OCI-LY3 (cell line): ENCODE results near the gene ORM1.

ENCODE experiments used
- H2AFZ ChIP-seq: fragments of 200-600, 300-600 bp; shearing (Covaris generic); 2 replicates; pipeline ENCODE4 v1.6.0; 2014; ENCODE audit warnings: antibody characterized with exemption, low read depth, low read length
- H3K27ac ChIP-seq: fragments of 200-600, 300-600 bp; sonication (generic); 2 replicates; pipeline ENCODE4 v1.5.1; 2014; ENCODE audit warnings: mild to moderate bottlenecking, low read length, moderate library complexity, mixed read lengths
- H3K27me3 ChIP-seq: fragments of 200-600, 300-600 bp; sonication (generic); 2 replicates; pipeline ENCODE4 v1.6.1; 2014; ENCODE audit warnings: low read depth, low read length, mixed read lengths
- H3K36me3 ChIP-seq: fragments of 200-600, 300-600 bp; sonication (generic); replicated peaks from 2 replicates; pipeline ENCODE3; 2014; ENCODE audit warnings: low read depth, low read length, mixed read lengths
- H3K4me1 ChIP-seq: fragments of 300-600, 200-600 bp; sonication (generic); 2 replicates; pipeline ENCODE4 v1.6.1; 2014; ENCODE audit warnings: low read length, mixed read lengths
- H3K4me2 ChIP-seq: fragments of 200-600, 300-600 bp; sonication (generic); 2 replicates; pipeline ENCODE4 v1.6.1; 2014; ENCODE audit warnings: low read length, mixed read lengths
- H3K4me3 ChIP-seq: fragments of 300-600, 200-600 bp; sonication (generic); 2 replicates; pipeline ENCODE4 v1.5.1; 2014; ENCODE audit warnings: antibody characterized with exemption, mild to moderate bottlenecking, low read length, moderate library complexity
- H3K79me2 ChIP-seq: fragments of 300-600, 200-600 bp; shearing (Covaris generic); 2 replicates; pipeline ENCODE4 v1.6.1; 2014; ENCODE audit warnings: mild to moderate bottlenecking, low read length, mixed read lengths
- H3K9ac ChIP-seq: fragments of 300-600, 200-600 bp; shearing (Covaris generic); 2 replicates; pipeline ENCODE4 v1.6.0; 2014; ENCODE audit warnings: mild to moderate bottlenecking, low read length, moderate library complexity
- H3K9me3 ChIP-seq: fragments of 200-600, 300-600 bp; shearing (Covaris generic); 2 replicates; pipeline ENCODE4 v1.6.1; 2014; ENCODE audit warnings: low read length, mixed read lengths; ENCODE audit not compliant: insufficient read depth
- H4K20me1 ChIP-seq: fragments of 200-600, 300-600 bp; sonication (generic); 2 replicates; pipeline ENCODE4 v1.6.1; 2016; ENCODE audit warnings: low read length, mixed read lengths; ENCODE audit not compliant: insufficient read depth
- EZH2phosphoT487 ChIP-seq: fragments of 200-600 bp; shearing (Covaris generic); IDR thresholded peaks from 2 replicates; pipeline ENCODE4 v1.6.1; 2018; ENCODE audit warnings: antibody characterized with exemption, mixed run types, low read depth
- TF ChIP-seq, protein P1 (sequence below): fragments of 200-600, 300-600 bp; sonication (generic); IDR thresholded peaks from 2 replicates; pipeline ENCODE4 v1.5.1; 2014; ENCODE audit warnings: antibody characterized with exemption, low read length, low read depth

Gene ORM1

DNA sequence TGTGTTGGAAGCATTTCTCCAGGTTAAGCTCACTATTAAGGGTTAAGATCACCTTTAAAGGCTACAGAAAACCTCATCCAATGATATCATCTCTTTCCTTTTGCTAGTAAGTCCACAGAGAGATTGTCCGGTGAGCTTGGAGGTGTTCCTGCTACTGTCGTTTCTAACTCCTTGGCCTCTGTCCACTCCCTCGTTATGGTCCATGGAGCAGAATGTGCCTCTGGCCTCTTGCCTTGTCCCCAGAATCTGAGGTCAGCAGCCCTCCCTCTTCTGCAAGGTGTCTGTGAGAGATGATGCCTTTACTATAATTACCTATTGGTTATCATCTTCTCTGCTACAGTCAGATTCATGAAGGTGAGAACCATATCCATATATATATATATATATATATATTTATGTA, 21.8 kb downstream of the ORM1 start:
- Histone ChIP-seq H3K27ac (no peak overlapping the region), H3K4me2 (no peak overlapping the region), H3K9ac (no peak overlapping the region), H3K4me1 (peaks cover 23% of the 10 kb centered on the region), H2AFZ (no peak overlapping the region), H3K27me3 (no peaks in the 10 kb centered on the region), H3K4me3 (no peak overlapping the region), H3K9me3 (no peaks in the 10 kb centered on the region), H4K20me1 (peaks cover 11% of the 10 kb centered on the region), H3K36me3 (peaks cover 86% of the 10 kb centered on the region), H3K79me2 (peaks cover 6% of the 10 kb centered on the region; the same call in 1 of the 2 replicates)
- TF ChIP-seq EZH2phosphoT487, result no peak
- TF ChIP-seq, protein P1, sequence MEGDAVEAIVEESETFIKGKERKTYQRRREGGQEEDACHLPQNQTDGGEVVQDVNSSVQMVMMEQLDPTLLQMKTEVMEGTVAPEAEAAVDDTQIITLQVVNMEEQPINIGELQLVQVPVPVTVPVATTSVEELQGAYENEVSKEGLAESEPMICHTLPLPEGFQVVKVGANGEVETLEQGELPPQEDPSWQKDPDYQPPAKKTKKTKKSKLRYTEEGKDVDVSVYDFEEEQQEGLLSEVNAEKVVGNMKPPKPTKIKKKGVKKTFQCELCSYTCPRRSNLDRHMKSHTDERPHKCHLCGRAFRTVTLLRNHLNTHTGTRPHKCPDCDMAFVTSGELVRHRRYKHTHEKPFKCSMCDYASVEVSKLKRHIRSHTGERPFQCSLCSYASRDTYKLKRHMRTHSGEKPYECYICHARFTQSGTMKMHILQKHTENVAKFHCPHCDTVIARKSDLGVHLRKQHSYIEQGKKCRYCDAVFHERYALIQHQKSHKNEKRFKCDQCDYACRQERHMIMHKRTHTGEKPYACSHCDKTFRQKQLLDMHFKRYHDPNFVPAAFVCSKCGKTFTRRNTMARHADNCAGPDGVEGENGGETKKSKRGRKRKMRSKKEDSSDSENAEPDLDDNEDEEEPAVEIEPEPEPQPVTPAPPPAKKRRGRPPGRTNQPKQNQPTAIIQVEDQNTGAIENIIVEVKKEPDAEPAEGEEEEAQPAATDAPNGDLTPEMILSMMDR, result no peak

DNA sequence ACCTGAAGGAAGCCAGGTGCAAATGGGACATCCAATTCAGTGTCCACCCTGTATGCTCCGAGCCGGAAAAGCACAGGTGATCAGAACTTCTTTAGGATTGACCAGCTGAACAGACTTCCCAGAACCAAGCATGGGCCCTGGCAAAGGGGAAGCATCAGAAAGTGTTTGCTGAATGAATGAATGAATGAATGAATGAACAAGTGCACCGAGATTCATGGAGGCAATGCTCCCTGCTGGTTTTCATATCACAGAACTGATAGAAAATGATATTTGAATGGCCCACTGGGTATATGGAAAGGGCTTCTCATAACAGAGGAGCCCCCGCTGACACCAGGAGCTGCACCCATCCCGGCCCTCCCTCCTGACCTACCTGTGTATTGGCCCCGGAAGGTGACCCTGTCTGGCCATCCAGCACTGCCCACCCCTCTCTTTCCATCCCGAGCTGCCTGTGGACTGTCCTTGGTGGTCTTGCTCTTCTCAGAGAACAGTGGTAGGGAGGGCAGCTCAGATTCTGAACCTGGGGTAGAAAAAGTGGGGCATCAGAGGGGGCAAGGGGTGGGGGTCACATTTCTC, 22.7 kb downstream of the ORM1 start:
- Histone ChIP-seq H3K4me2 (no peak overlapping the region), H3K27me3 (no peaks in the 10 kb centered on the region), H3K4me3 (no peak overlapping the region), H3K27ac (no peak overlapping the region), H3K36me3 (peaks cover 86% of the 10 kb centered on the region), H3K79me2 (peaks cover 6% of the 10 kb centered on the region; the same call in 1 of the 2 replicates), H4K20me1 (peaks cover 16% of the 10 kb centered on the region), H3K4me1 (peaks cover 25% of the 10 kb centered on the region), H2AFZ (no peak overlapping the region), H3K9ac (no peak overlapping the region), H3K9me3 (no peaks in the 10 kb centered on the region)
- TF ChIP-seq, protein P1, result no peak
- no peak for TF ChIP-seq EZH2phosphoT487

DNA sequence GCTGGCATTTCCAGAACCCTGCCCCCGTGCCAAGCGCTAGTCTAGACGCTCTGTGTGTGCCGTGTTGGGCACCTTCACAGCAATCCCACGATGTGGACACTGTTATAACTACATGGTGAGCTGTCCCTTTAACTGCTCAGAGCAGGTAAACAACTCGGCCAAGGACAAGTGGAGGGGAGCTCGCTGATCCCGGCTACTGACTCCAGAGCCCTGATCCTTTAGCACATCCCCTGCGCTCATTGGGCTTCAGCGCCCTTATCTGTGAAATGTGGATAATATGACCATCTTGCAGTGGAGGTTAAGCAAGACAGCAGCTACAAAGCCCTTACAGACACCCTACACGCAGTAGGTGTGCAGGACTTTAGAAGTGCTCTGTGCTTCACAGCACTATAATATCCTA, 23.2 kb downstream of the ORM1 start:
- Histone ChIP-seq H4K20me1 (peaks cover 16% of the 10 kb centered on the region), H3K4me3 (no peak overlapping the region), H3K4me1 (peaks cover 28% of the 10 kb centered on the region), H3K36me3 (peaks cover 85% of the 10 kb centered on the region), H3K9ac (no peak overlapping the region), H2AFZ (no peak overlapping the region), H3K27me3 (no peaks in the 10 kb centered on the region), H3K9me3 (no peaks in the 10 kb centered on the region), H3K4me2 (no peak overlapping the region), H3K27ac (no peak overlapping the region), H3K79me2 (peaks cover 6% of the 10 kb centered on the region; the same call in 1 of the 2 replicates)
- TF ChIP-seq, protein P1, result no peak

DNA sequence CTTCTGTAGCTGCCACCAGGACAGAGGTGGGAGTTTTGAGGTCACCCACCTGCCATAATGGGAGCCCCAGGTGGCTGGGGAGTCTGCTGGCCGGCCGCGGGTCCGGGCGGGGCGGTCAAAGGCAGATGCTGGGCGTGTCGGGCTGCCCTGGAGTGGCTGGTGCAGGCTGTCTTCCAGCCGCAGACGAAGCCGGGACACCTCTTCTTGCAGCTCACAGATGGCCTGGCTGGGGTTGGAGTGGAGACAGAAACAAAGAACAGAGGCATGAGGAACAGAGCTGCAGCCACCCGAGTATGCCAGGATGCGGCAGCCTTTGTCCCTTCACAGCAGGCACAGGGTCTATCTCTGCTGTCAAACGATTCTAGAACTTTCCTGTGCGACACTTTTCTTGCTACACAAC, 24.8 kb downstream of the ORM1 start:
- Histone ChIP-seq H3K79me2 (peaks cover 6% of the 10 kb centered on the region; the same call in 1 of the 2 replicates), H3K4me2 (no peak overlapping the region), H3K36me3 (peaks cover 77% of the 10 kb centered on the region), H3K4me1 (peaks cover 29% of the 10 kb centered on the region), H3K9me3 (no peaks in the 10 kb centered on the region), H3K27ac (no peak overlapping the region; the same call in 1 of the 2 replicates), H2AFZ (no peak overlapping the region), H4K20me1 (peaks cover 16% of the 10 kb centered on the region), H3K4me3 (no peak overlapping the region), H3K27me3 (no peaks in the 10 kb centered on the region), H3K9ac (no peak overlapping the region)
- TF ChIP-seq, protein P1, result no peak
- TF ChIP-seq EZH2phosphoT487, result no peak
